Hippocampal formation (tissue), 2 donors: Measurements from ENCODE around the gene NDUFA3.
"Not testable (repeated sequence)": the region's sequence is repeated elsewhere in the genome, so short reads cannot be mapped to it uniquely, and the experiment has no call there.

Source experiments
- DNase-seq, 2 donors: peaks; one replicate each; lab custom pipeline; 2025; lab: John Stamatoyannopoulos, UW

Gene NDUFA3

DNA sequence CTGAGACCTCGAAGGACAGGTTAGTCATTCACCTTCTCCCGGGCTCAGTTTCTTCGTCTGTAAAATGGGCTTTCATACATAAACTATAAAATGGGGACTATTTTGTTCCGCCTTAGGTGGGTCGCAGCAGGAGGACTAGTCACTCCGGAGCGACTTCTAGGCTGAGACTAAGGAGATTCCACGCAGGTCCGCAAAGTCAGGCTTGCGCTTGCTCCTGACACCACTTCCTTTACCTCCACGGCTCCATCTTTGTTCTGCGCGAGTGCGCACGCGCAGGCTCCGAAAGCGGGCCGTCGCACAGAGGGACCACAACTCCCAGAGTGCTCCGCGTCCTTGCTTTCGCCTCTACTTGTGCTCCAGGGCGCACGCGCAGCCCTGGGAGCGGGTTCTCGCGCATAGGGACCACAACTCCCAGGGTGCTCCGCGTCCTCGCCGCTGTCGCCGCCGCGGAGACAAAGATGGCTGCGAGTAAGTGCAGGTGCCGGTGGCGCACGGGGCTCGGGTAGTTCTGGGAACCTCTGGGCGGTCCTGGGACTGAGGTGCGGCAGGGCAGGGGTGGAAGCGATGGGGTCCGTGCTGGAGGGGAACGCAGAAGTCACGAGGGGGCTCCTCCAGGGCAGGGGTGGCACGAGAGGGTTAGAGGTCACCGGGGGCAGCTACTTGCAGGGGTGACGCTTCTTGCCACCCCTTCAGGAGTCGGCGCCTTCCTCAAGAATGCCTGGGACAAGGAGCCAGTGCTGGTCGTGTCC lies at the start of gene NDUFA3:
Gene NDUFA3, plus strand, starts transcription at position 435 of the 749 bp plus-strand sequence. Its CDS starts 24 bp downstream, at position 459.
- peak; percentile 94 to 96 for DNase-seq

DNA sequence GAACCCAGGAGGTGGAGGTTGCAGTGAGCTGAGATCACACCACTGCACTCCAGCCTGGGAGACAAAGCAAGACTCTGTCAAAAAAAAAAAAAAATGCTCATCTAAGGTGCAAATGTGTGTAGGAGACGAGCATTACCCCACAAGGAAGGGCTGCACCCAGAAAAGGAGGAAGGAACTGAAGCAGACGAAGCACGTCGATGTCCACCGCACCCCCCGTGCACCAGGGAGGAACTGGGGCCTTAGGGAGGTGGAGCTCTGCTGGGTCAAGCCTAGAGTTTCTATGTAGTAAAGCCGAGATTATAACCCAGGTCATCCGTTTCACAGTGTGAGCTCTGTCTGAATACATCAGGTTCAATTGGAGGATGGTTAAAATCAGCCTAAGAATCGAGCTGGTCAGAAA lies 40.0 kb upstream of the NDUFA3 start:
- DNase-seq: no peak

GRCh38 chr19:54063350-54064116 lies 39.1 kb upstream of the NDUFA3 start, which contains the start of gene VSTM1:
Gene VSTM1, minus strand, starts transcription at chr19:54063897. Its CDS starts 120 bp downstream, at chr19:54063777.
- DNase-seq: no peak

- DNase-seq: no peak
These were observed 33.2 kb upstream of the NDUFA3 start for GRCh38 chr19:54069470-54069869.

DNA sequence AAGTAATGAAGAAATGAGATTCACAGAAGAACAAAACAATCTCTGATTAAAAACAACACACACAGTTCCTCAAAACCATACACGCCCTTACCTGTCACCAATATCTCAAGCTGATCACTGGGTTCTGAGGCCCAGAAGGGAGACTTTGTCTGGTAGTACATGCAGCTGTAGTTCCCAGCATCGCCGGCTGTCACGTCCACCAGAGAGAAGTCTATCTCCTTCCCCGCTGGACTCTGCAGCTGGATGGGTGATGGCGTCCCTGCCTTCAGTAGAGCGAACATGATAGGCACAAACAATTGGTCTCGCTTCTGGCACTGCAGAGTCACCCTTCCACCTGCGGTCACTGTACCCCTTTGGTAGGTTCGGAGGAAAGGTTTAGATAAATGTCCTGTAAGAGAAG lies 28.8 kb upstream of the NDUFA3 start:
- DNase-seq: no peak

DNA sequence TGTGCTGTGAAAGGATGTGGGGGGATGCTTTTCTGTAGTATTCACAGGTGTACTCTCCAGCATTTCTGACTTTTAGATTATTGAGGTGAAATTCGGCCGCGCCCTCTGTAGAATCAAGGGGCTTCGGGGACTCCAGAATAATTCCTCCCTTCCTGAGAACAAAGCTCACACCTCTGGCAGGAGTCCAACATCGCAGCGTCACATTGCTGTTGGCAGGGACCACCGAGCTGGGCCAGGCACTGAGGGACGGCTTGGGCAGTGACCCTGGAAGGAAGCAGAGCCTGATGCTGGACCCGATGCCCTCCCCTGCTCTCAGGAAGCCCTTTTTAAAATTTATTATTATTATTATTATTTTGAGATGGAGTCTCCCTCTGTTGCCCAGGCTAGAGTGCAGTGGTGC lies 27.8 kb upstream of the NDUFA3 start:
- no peak for DNase-seq

- no peak for DNase-seq
These were observed 25.3 kb upstream of the NDUFA3 start for GRCh38 chr19:54077334-54077733.

DNA sequence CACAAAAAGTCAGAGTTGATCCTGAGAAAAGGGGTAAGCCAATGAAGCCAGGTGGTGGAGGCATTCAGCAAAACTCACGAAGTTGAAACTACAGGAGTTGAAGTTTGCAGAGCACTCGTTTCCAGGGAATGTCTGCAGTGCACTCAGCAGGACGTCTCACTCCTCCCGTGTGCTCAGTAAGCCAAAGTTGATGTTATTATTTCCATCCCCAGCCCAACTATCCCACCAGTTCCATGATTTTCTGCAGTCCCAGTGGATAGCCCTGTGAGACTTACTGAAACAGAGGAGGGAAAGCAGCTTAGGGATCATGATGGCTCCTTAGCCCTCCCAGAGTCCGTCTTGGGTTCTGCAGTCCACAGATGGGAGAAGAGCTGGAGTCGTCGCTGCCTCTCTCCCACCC lies 21.6 kb upstream of the NDUFA3 start, which contains the start of gene TARM1:
Gene TARM1, minus strand, starts transcription at position 334 of the 400 bp plus-strand sequence. Its CDS starts 25 bp downstream, at position 309.
- DNase-seq: no peak

DNA sequence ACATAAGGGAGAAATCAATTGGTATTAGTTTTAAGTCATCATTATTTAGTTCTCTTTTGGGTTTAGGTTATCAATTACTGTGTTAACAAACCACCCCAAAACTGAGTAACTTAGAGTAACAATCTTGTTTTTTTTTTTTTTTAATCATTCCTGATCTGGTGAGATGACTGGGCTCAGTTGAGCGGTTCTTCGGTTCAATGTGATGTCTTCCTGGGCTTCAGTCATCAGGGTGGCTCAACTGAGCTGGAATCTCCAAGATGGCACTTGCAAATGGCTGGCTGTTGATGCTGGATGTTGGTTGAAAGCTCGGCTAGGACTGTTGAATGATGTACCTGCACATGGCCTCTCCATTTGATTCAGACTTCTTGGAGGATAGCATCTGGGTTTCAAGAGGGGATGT lies 18.2 kb upstream of the NDUFA3 start:
- DNase-seq: no peak

DNA sequence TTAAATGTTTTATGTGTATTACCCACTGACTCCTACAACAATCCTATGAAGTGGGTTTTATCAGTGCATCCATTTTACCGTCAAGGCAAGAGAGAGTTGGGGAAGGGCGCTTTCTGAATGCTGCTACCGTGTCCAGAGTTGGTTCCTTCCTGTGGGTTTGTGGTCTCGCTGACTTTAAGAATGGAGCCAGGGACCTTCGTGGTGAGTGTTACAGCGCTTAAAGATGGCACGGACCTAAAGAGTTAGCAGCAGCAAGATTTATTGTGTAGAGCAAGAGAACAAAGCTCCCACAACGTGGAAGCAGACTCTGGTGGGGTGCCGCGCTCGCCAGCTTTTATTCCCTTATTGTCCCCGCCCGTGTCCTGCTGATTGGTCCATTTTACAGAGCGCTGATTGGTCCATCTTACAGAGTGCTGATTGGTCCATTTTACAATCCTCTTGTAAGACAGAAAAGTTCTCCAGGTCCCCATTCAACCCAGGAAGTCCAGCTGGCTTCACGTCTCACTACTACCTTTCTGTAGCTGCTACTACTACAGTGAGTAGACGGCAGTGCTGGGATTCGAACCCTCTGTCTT lies 8.1 kb upstream of the NDUFA3 start:
- no peak for DNase-seq

DNA sequence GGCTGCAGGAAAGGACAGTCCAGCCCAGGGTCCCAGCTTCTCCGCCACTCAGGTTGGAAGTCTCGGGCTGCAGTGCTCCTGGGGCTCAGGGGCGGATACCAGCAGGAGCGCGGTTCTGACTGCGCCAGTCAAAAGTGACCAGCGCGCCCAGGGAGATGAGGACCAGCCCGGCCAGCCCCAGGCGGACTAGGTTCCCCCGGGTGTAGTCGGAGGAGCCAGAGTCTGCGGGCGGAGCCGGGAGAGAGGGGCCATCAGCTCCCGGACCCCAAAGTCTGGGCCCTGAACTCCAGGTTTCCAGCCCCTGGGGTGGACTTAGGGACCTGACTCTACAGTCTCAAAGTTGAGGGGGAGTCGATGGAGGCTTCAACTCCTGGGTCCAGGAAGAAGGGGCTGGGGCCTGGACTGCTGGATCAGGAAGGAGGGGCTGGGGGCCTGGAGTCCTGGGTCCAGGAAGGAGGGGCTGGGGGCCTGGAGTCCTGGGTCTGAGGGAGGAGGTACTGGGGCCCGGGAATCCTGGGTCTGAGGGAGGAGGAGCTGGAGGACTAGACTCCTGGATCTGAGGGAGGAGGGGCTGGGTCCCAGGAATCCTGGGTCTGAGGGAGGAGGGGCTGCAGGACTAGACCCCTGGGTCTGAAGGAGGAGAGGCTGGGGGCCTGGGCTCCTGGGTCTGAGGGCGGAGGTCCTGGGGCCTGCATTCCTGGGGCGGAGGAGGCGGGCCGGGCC lies 7.4 kb upstream of the NDUFA3 start:
- no peak for DNase-seq

GRCh38 chr19:54095859-54096616 lies 6.6 kb upstream of the NDUFA3 start:
- DNase-seq: not testable (repeated sequence)

- DNase-seq: no peak
These were observed 6.0 kb upstream of the NDUFA3 start for GRCh38 chr19:54096617-54097106.

DNA sequence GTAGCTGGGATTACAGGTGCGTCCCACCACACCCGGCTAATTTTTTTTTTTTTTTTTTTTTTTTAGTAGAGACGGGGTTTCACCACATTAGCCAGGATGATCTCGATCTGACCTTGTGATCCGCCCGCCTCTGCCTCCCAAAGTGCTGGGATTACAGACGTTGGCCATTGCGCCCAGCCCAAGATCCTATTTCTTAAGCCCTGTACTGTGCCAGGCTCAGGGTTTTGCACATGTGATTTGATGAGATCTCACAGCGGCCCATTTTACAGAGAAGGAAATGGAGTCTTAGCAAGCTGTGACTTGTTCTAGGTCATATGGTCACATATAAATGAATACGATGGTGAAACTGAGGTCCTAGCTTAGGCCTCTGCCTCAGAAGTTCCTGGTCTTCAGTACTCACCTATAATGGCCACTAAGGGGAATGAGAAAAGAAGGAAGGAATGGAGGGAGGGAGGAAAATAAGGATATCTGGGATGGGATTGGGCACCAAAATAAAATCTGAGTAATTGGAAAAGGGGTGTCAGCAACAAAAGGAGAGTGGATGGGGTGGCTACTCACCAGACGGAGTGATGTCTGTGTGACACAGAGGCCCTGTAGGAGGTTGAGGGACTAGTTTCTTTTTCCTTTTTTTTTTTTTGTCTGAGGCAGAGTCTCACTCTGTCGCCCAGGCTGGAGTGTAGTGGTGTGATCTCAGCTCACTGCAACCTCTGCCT lies 3.3 kb upstream of the NDUFA3 start:
- DNase-seq: no peak

GRCh38 chr19:54099903-54100255 lies 2.8 kb upstream of the NDUFA3 start:
- DNase-seq: not testable (repeated sequence)

GRCh38 chr19:54100561-54100960 lies 2.1 kb upstream of the NDUFA3 start, which contains the start of gene OSCAR:
Gene OSCAR, minus strand, starts transcription at chr19:54100803. Its CDS starts 11 bp downstream, at chr19:54100792.
- DNase-seq: no peak

- DNase-seq: no peak
These were observed 2.5 kb downstream of the NDUFA3 start for GRCh38 chr19:54104998-54105715.

GRCh38 chr19:54105796-54106195 lies 3.1 kb downstream of the NDUFA3 start:
- DNase-seq: no peak

- no peak for DNase-seq
These were observed 4.1 kb downstream of the NDUFA3 start for GRCh38 chr19:54106716-54107115.
